GM11168 (cell line): ENCODE results near the gene RPS26.
"Not testable (repeated sequence)": the region's sequence is repeated elsewhere in the genome, so short reads cannot be mapped to it uniquely, and the experiment has no call there.

Experiments used
- in situ Hi-C: fragments of 300-500 bp; cut with MboI; formaldehyde crosslinking; loops from one replicate; pipeline ENCODE4 v1.12.0; 2022; ENCODE audit warnings: low sequenced_read_pairs; ENCODE audit not compliant: unreplicated experiment

Gene RPS26

GRCh38 chr12:56071648-56072047 is 29.9 kb downstream of the RPS26 start:
- in situ Hi-C loops, result no loop called here

GRCh38 chr12:56074396-56074795 is 32.7 kb downstream of the RPS26 start:
- in situ Hi-C loops, result no loop called here

GRCh38 chr12:56077966-56078365 is 36.2 kb downstream of the RPS26 start:
- in situ Hi-C loops, result not testable (repeated sequence)

DNA sequence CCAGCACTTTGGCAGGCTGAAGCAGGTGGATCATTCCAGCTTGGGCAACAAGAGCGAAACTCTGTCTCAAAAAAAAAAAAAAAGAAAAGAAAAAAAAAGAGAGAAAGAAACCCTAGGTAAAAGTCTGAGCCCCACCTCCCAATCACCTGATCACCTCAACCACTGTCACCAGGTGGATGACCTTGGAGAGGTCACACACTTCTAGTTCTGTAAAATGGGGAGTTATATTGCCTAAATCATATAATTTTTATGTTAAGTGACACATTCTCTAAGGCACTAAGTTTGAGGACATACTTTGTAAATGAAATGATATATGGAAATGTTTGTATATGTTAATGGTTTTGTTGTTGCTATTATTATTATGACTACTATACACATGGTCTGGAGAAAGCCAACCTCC is 36.7 kb downstream of the RPS26 start:
- in situ Hi-C loops, result no loop called here

DNA sequence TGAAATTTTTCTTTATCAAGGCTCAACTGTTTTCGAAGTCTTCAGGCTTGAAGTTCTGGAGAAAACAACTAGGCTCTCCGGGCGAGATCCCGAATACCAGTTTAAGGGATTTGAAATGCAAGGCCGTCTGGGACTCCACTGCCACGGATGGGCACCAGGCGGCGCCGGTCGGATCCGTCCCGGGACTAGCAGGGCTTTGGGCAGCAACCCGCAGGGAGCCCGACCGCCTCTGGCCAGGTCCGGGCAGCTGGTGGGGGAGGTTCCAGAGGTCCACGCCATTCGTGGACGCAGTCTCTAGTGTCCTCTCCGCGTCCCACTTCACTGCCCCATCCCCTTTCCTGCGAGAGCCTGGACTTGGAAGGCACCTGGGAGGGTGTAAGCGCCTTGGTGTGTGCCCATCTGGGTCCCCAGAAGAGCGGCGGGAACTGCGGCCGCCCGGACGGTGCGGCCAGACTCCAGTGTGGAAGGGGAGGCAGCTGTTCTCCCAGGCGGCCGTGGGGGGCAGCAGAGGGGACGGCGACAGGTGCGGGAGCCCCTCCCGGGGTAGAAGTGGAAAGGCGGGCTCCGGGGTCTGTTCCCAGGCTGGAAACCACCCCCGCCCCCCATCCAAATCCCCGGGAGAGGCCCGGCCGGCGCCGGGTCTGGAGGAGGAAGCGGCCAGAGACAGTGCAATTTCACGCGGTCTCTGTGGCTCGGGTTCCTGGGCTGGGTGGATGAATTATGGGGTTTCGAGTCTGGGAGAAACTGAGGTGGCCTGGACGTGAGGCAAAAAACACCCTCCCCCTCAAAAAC is 37.4 kb downstream of the RPS26 start:
- in situ Hi-C loops, result no loop called here

DNA sequence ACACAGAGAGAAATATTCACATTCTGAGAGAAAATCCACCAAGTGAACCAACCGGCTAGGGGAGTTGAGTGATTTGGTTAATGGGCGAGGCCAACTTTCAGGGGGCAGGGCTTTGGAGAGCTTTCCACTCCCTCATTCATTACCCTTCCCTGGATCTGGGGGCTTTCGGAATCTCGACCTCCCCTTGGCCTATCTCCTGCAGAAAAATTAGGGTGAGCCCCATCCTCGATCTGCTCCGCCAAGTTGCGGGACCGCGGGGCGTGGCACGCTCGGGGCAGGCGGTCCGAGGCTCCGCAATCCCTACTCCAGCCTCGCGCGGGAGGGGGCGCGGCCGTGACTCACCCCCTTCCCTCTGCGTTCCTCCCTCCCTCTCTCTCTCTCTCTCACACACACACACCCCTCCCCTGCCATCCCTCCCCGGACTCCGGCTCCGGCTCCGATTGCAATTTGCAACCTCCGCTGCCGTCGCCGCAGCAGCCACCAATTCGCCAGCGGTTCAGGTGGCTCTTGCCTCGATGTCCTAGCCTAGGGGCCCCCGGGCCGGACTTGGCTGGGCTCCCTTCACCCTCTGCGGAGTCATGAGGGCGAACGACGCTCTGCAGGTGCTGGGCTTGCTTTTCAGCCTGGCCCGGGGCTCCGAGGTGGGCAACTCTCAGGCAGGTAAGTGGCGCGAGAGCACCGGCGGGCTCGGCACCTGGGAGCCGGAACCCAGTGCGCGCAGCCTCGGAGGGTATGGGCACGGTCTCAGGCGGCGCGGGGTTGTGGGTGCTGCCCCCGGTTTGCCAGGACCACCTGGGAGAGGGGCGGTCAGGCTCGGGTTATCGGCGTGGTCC is 38.2 kb downstream of the RPS26 start, which contains the start of gene ERBB3:
Gene ERBB3 (plus strand): TSS at position 443 of the 833 bp plus-strand sequence. CDS start 136 bp downstream, at position 579.
- in situ Hi-C loops, result no loop called here

DNA sequence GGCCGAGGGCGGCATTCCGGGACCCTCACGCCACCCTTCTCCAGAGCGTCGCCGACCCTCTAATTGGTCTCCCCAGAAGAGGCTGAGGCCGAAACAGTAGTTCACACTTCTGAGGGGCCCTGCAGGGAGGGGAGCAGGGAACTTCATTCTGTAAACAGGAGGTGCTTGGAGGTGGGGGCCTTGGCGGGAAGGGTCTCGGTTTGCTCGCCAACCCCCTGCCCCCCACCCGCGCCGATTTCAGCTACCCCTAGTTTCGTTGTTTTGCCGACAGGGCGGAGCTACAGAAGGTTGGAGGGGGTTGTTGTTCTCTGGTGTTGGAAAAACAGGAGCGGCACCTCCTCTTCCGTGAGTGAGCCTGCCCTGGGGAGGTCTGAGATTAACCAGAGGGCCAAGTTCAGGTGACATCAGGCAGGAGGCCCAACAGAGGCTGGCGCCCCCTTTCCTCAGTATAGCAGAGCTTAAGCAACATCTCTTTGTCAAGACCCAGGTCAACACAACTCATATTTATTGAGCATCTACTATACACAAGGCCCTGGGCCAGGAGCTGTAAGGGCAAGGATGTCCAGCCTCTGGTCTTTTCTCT is 38.9 kb downstream of the RPS26 start:
- in situ Hi-C loops, result no loop called here

DNA sequence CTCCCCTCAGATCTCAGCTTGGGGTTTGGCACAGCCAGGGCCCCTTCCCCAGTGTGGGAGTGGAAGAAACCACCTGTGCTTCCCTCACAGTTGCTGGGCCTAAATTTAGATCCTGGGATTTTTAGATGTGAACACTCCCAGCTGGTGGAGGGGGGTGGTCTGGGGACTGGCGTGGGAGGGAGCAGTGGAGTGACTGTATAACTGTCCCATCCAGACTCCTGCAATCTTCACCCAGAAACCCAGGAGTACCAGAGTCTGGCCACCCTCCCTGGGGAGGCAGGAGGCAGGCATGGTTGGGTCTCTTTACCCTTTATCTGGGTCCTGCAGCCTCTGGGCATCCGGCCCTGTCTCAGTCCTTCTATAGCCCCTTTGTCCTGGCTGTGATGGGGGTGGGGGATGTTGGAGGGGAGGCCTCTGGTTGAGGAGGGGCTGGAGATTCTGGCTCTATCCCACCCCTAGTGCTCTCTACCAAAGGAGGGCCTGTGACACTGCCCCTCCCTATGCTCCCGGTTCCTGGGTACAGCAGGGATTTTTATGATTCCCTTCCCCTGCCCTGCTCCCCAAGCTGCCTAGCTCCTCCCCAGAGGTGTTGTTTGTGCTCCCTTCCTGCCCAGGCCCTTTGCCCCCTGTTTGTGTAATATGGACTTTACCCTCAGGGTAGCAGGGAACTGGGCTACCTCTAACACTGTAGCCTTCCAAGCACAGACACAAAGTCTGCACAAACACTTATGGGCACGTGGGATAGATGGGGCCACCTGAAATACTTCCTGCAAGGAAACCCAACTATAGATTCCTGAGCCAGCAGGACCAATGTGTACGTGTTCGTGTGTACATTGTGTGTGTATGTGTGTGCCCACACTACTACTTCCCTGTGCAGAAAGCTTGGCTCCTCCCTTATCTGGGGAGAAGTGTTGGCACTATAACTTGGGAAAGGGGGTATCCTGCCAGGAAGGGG is 40.0 kb downstream of the RPS26 start:
- in situ Hi-C loops, result no loop called here

DNA sequence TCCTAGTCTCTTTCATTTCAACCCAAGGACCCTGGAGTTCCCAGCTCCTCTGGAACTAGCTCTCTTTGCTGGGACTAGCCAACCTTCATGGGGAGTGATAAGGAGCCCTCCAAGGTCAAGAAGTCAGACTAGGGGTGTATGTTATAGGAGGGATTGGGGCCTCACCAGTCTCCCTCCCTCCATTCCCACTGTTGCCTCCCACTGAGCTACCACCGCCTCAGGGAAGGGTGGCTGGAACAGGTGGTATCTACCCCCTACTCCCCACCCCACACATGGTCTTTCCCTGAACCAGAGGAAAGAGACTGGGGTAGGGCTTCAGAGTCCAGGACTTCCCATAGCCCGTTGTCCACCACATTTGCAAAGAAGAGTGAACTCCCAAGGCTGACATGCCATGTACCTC is 40.7 kb downstream of the RPS26 start:
- in situ Hi-C loops, result no loop called here

GRCh38 chr12:56082967-56083366 is 41.2 kb downstream of the RPS26 start:
- in situ Hi-C loops, result no loop called here

GRCh38 chr12:56084958-56085543 is 43.3 kb downstream of the RPS26 start:
- in situ Hi-C loops, result no loop called here

DNA sequence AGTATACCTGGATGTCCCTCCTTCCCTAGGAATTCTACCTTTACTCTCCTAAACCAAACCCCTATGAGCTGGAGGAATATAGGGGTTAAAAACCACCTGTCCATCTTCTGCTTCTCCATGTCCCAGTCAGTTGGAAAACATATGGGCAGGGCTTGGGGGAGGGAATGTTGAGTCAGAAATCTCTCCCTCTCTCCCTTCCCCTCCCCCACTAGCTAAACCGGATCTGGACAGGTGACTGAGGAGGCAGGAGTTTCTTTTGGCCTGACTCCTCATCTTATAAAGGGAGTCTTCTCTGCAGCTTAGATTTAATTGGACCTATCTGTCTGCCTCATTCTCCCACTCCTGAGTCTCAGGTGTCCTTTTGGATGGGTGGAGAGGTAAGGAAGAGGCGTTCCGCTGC is 44.4 kb downstream of the RPS26 start:
- in situ Hi-C loops, result no loop called here

GRCh38 chr12:56086608-56087007 is 44.9 kb downstream of the RPS26 start:
- in situ Hi-C loops, result no loop called here

- in situ Hi-C loops, result no loop called here
Observed at GRCh38 chr12:56087220-56087619, 45.5 kb downstream of the RPS26 start.
